Measurements from ENCODE around the gene UBXN11. TPM values are rescaled to one million over a fixed set of nuclear protein-coding genes. Genes with fewer than 3 reads are reported as not detected.

Gene UBXN11
- polyA plus RNA-seq, 1 donor from 2014 or later: 11.2 TPM

GRCh38 chr1:26259005-26259404 lies 47.4 kb downstream of the UBXN11 start:
- H3K9me3 Mint-ChIP-seq: no peaks in the 10 kb centered on the region
- H3K36me3 Mint-ChIP-seq: peaks cover 4% of the 10 kb centered on the region
- H3K4me1 Mint-ChIP-seq: peaks cover 19 to 25% (median 22%) of the 10 kb centered on the region in 3 donors
- no peak overlapping the region for H3K27ac Mint-ChIP-seq
- peak overlapping the region in 1 of 4 donors; percentile 42 for H3K4me3 Mint-ChIP-seq
- H3K27me3 Mint-ChIP-seq: no peaks in the 10 kb centered on the region

- Mint-ChIP-seq H3K36me3 (peaks cover 2% of the 10 kb centered on the region), H3K4me1 (peaks cover 19 to 22% (median 21%) of the 10 kb centered on the region in 3 donors), H3K27me3 (no peaks in the 10 kb centered on the region), H3K4me3 (peak overlapping the region in 1 of 4 donors; percentile 3), H3K27ac (peak overlapping the region in 1 of 3 donors; percentile 59), H3K9me3 (no peaks in the 10 kb centered on the region)
Measured at GRCh38 chr1:26257222-26257621, 49.2 kb downstream of the UBXN11 start.

GRCh38 chr1:26254404-26254803 lies 52.0 kb downstream of the UBXN11 start:
- Mint-ChIP-seq H3K9me3 (no peaks in the 10 kb centered on the region), H3K27me3 (no peaks in the 10 kb centered on the region), H3K36me3 (peaks cover 3% of the 10 kb centered on the region), H3K27ac (no peak overlapping the region), H3K4me3 (no peak overlapping the region), H3K4me1 (peaks cover 15 to 23% (median 17%) of the 10 kb centered on the region in 3 donors)

DNA sequence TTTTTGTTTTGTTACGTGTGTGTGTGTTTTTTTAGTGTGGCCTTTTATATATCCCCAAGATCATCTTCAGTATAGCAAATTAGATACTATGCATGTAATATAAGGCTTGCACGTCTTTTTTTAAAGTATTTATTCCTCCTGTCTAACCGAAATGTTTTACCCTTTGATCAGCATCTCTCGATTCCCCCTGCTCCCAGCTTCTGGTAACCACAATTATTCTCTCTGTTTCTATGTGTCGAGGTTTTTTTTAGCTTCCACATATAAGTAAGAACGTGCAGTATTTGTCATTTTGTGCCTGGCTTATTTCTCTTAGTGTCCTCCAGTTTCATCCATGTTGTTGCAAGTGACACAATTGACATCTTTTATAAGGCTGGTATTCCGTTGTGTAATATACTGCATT lies 53.7 kb downstream of the UBXN11 start:
- no peak overlapping the region for H3K4me3 Mint-ChIP-seq
- no peak overlapping the region for H3K27ac Mint-ChIP-seq
- H3K9me3 Mint-ChIP-seq: no peaks in the 10 kb centered on the region
- H3K4me1 Mint-ChIP-seq: peaks cover 7 to 11% (median 10%) of the 10 kb centered on the region in 3 donors
- peaks cover 1% of the 10 kb centered on the region for H3K36me3 Mint-ChIP-seq
- H3K27me3 Mint-ChIP-seq: no peaks in the 10 kb centered on the region

DNA sequence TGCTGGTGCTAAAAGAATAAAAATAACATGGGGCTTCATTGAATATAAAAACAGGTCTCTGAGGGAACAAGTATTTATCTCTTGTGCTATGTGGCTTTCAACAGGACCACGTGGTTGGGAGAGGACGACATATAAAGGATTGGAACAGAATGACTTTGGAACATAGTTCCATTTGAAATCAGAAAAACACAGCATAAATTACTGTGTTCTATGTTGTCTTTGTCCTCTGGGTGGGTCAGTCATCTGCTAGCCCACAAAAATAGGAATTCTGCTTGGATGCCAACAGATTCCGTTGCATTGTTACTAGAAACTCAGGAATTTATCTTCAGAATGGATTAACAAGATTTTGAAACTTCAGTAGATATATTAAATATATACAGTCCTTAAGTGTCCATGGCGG lies 66.5 kb downstream of the UBXN11 start:
- Mint-ChIP-seq H3K4me1 (peaks cover 12 to 20% (median 19%) of the 10 kb centered on the region in 3 donors), H3K27ac (no peak overlapping the region), H3K27me3 (no peaks in the 10 kb centered on the region), H3K4me3 (no peak overlapping the region), H3K9me3 (no peaks in the 10 kb centered on the region), H3K36me3 (no peaks in the 10 kb centered on the region)

GRCh38 chr1:26237230-26237966 lies 69.0 kb downstream of the UBXN11 start:
- H3K27ac Mint-ChIP-seq: peak overlapping the region in 1 of 3 donors; percentile 78
- peaks cover 19 to 23% (median 23%) of the 10 kb centered on the region in 3 donors for H3K4me1 Mint-ChIP-seq
- H3K36me3 Mint-ChIP-seq: no peaks in the 10 kb centered on the region
- H3K27me3 Mint-ChIP-seq: no peaks in the 10 kb centered on the region
- H3K4me3 Mint-ChIP-seq: peak overlapping the region in 2 of 4 donors; percentile 43 to 85
- no peaks in the 10 kb centered on the region for H3K9me3 Mint-ChIP-seq

DNA sequence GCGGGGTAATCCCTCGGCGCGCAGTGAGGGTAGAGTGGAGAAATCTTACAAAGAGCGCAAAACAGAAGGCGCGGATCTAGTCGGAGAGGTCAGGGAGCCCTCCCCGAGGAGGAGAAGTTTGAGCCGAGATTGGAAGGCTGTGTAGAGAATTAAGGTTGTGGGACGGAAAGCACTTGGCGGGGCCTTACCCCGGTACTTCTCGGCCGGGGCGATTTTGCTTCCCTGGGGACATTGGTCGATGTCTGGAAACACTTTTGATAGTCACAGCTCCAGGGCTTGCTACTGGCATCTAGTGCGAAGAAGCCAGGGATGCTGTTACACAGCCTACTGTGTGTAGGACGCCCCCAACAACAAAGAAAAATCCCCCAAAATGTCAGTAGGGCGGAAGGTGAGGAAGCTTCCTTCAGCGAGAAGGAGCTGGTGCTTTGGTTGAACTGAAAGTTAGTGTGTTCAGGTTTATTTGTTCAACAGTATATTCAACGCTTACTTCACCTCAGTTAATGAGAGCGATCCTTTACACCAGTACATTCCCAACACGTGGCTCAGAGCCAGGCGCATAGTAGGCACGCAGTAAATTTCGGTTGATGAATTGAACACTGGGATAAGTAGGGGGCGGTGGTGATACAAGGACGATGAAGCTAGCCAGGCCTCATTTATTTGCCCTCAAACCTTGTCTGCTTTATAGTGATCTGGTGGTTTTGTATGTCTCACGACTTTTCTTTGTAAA lies 71.6 kb downstream of the UBXN11 start:
- H3K36me3 Mint-ChIP-seq: no peaks in the 10 kb centered on the region
- H3K4me3 Mint-ChIP-seq: peak overlapping the region; percentile 98 to 100 (median 98)
- peaks cover 19 to 23% (median 23%) of the 10 kb centered on the region in 3 donors for H3K4me1 Mint-ChIP-seq
- no peaks in the 10 kb centered on the region for H3K27me3 Mint-ChIP-seq
- H3K27ac Mint-ChIP-seq: peak overlapping the region; percentile 90 to 99 (median 97)
- H3K9me3 Mint-ChIP-seq: no peaks in the 10 kb centered on the region

DNA sequence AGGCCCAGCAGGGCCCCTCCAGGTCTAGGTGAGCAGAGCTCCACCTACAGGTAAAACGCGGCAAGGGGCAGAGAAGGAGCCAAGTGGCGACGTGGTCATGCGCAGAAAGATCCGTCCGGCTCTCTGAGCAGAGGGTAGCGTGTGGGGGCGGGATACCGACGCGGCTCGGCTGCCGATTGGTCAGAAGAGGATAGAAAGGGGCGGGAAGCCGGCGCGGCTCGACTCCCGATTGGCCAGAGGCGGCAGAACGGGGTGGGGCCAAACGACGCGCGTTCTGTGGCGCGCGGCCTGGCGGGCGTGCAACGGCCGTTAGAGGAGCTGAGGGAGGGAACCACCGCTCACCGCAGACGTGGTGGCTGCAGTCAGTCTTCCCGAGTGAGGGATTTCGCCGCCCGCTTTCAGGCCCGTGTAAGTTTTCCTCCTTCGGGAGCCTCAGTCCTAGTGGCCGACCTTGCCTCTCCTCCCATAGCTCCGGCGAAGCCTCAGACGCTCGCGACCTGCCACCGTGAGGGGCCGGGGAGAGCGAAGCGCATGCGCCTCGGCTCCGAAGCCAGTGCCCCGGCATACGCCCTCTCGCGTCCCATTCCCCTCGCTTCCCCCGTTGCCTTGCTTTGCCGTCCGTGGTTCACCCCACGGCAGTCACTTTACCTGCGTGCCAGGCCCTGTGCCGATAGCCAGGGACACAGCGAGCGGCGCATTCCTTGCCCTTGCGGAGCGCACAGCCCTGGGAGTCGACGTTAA lies 72.4 kb downstream of the UBXN11 start, which contains the start of gene CEP85:
TSS of gene CEP85 (plus strand) at position 298 of the 741 bp plus-strand sequence. CDS start 5,584 bp downstream, outside the sequence.
- Mint-ChIP-seq H3K4me3 (peak within 1 kb of the TSS; percentile 98 to 100 (median 98)), H3K36me3 (no peaks in the 10 kb centered on the region), H3K27ac (peak within 1 kb of the TSS; percentile 90 to 99 (median 97)), H3K9me3 (no peaks in the 10 kb centered on the region), H3K27me3 (no peaks in the 10 kb centered on the region), H3K4me1 (peaks cover 19 to 23% (median 23%) of the 10 kb centered on the region in 3 donors)

Other genes with a start within 250 kb of the UBXN11 start
- not detected for gene TRIM63, start 239.0 kb downstream of the UBXN11 start, polyA plus RNA-seq
- 3.7 TPM for gene PDIK1L, start 194.8 kb downstream of the UBXN11 start, polyA plus RNA-seq
- not detected for gene FAM110D, start 147.6 kb downstream of the UBXN11 start, polyA plus RNA-seq
- gene C1orf232, start 137.7 kb downstream of the UBXN11 start, polyA plus RNA-seq: not detected
- gene ZNF593, start 136.7 kb downstream of the UBXN11 start, polyA plus RNA-seq: 43.7 TPM
- 0.61 TPM for gene ZNF593OS, start 134.8 kb downstream of the UBXN11 start, polyA plus RNA-seq
- 2.2 TPM for gene CNKSR1, start 129.1 kb downstream of the UBXN11 start, polyA plus RNA-seq
- not detected for gene CATSPER4, start 116.0 kb downstream of the UBXN11 start, polyA plus RNA-seq
- gene CEP85, start 72.4 kb downstream of the UBXN11 start, polyA plus RNA-seq: 6.6 TPM
- 1,152 TPM for gene SH3BGRL3, start 26.6 kb downstream of the UBXN11 start, polyA plus RNA-seq
- 10,525 TPM for gene CD52, start 11.3 kb upstream of the UBXN11 start, polyA plus RNA-seq
- gene CRYBG2, start 47.5 kb upstream of the UBXN11 start, polyA plus RNA-seq: 3.1 TPM
- 8.8 TPM for gene ZNF683, start 66.1 kb upstream of the UBXN11 start, polyA plus RNA-seq
- gene LIN28A, start 104.2 kb upstream of the UBXN11 start, polyA plus RNA-seq: not detected
- 23.7 TPM for gene DHDDS, start 125.7 kb upstream of the UBXN11 start, polyA plus RNA-seq
- 748 TPM for gene HMGN2, start 165.8 kb upstream of the UBXN11 start, polyA plus RNA-seq
- gene RPS6KA1, start 223.1 kb upstream of the UBXN11 start, polyA plus RNA-seq: 152 TPM